GM12878 (cell line): ENCODE results near the gene C16orf95. TPM values are rescaled to one million over a fixed set of nuclear protein-coding genes. Genes with fewer than 3 reads are reported as not detected.

Source experiments
- ATAC-seq: fragments of 200-7000 bp; cut with Tn5 transposase; 3 replicates; pipeline ENCODE4 v1.9.1; 2020; ENCODE audit warnings: mild to moderate bottlenecking, moderate library complexity
- BruUV-seq: library from RNA; stranded (reverse); fragments of 400-500 nt; replicated peaks from 2 replicates; lab custom pipeline; 2021; lab: Mats Ljungman, UMichigan
- CTCF ChIA-PET: fragments of 300-600 bp; sonication (Branson Sonifier 250); formaldehyde crosslinking; extraction: SDS; loops from one replicate; lab custom pipeline; 2021; ENCODE audit warnings: inconsistent platforms; lab: Yijun Ruan, JAX
- POLR2A ChIA-PET: fragments of 350-600 bp; formaldehyde crosslinking; extraction: SDS; loops from one replicate; lab custom pipeline; 2021; ENCODE audit warnings: inconsistent platforms; lab: Charles Lee
- RAD21 ChIA-PET: fragments of 300-600 bp; sonication (Branson Sonifier 250); formaldehyde crosslinking; loops from one replicate; lab custom pipeline; 2023; ENCODE audit warnings: antibody characterized with exemption; ENCODE audit not compliant: unreplicated experiment; lab: Charles Lee
- SMC1A ChIA-PET: fragments of 300-600 bp; sonication (Branson Sonifier 250); formaldehyde crosslinking; loops from one replicate; lab custom pipeline; 2023; ENCODE audit not compliant: unreplicated experiment, uncharacterized antibody; lab: Charles Lee
- DNase-seq: peaks from one replicate; pipeline ENCODE4 v3.0.0-alpha.2; 2011; ENCODE audit warnings: low read depth, low spot score
- FAIRE-seq: peaks from 3 replicates; lab custom pipeline; 2011; peaks lifted over from hg19 to GRCh38; lab: Jason Lieb, UNC
- H2AFZ ChIP-seq: 2 replicates; pipeline ENCODE4 v1.6.0; 2011; ENCODE audit warnings: low read depth, low read length, control low read depth; ENCODE audit not compliant: control insufficient read depth
- H3K27ac ChIP-seq: 2 replicates; pipeline ENCODE4 v1.5.1; 2011; ENCODE audit warnings: control low read depth; ENCODE audit not compliant: control insufficient read depth, insufficient read depth
- H3K27me3 ChIP-seq, 2 experiments: replicated peaks in 1 of 2; 2 replicates each; pipeline versions ENCODE4 v1.6.0 to v1.6.1; 2011; ENCODE audit warnings: low read length in 1 of 2; ENCODE audit not compliant: control insufficient read depth in 2 of 2, insufficient read depth in 2 of 2
- H3K36me3 ChIP-seq, 2 experiments: 2 replicates each; pipeline ENCODE4 v1.5.1; 2011; ENCODE audit warnings: low read length in 1 of 2; ENCODE audit not compliant: control insufficient read depth in 2 of 2, insufficient read depth in 2 of 2
- H3K4me1 ChIP-seq: 2 replicates; pipeline ENCODE4 v1.6.1; 2011; ENCODE audit warnings: mild to moderate bottlenecking, low read length, moderate library complexity, mixed read lengths; ENCODE audit not compliant: control insufficient read depth, insufficient read depth
- H3K4me2 ChIP-seq: 2 replicates; pipeline ENCODE4 v1.6.0; 2011; ENCODE audit warnings: control low read depth; ENCODE audit not compliant: control insufficient read depth, insufficient read depth
- H3K4me3 ChIP-seq: fragments of 200-600 bp; sonication (generic); 2 replicates; pipeline ENCODE4 v1.5.1; 2016
- H3K79me2 ChIP-seq: 2 replicates; pipeline ENCODE4 v1.6.0; 2011; ENCODE audit warnings: low read length; ENCODE audit not compliant: control insufficient read depth, insufficient read depth
- H3K9ac ChIP-seq: 2 replicates; pipeline ENCODE4 v1.8.0; 2011; ENCODE audit warnings: low read length, control low read depth, mixed read lengths; ENCODE audit not compliant: control insufficient read depth, insufficient read depth
- H3K9me3 ChIP-seq: replicated peaks from 3 replicates; pipeline ENCODE4 v1.5.1; 2011; ENCODE audit warnings: mild to moderate bottlenecking, low read length; ENCODE audit not compliant: control insufficient read depth, insufficient read depth
- H4K20me1 ChIP-seq: 2 replicates; pipeline ENCODE4 v1.6.0; 2011; ENCODE audit not compliant: control insufficient read depth, insufficient read depth
- BCL11A ChIP-seq: IDR thresholded peaks from 2 replicates; pipeline ENCODE4 v1.6.1; 2011; ENCODE audit warnings: low read depth, low read length
- HDAC6 ChIP-seq: fragments of 200-600 bp; sonication (generic); IDR thresholded peaks from one replicate; pipeline ENCODE4 v1.8.0; 2017; ENCODE audit warnings: antibody characterized with exemption; ENCODE audit not compliant: unreplicated experiment
- HDGF ChIP-seq: fragments of 450-650 bp; IDR thresholded peaks from 2 replicates; pipeline ENCODE4 v1.6.1; 2016; ENCODE audit warnings: antibody characterized with exemption
- MTA2 ChIP-seq: fragments of 450-650 bp; IDR thresholded peaks from 2 replicates; pipeline ENCODE4 v1.6.1; 2016; ENCODE audit warnings: low read depth, mild to moderate bottlenecking, moderate library complexity
- NBN ChIP-seq: fragments of 450-650 bp; IDR thresholded peaks from 2 replicates; pipeline ENCODE4 v1.6.1; 2016
- NRF1 ChIP-seq: conservative IDR thresholded peaks from 2 replicates; pipeline ENCODE4 v1.6.1; 2011; ENCODE audit warnings: mild to moderate bottlenecking, low read depth, low read length, improper control_type of control experiment
- PAX5 ChIP-seq: IDR thresholded peaks from 2 replicates; pipeline ENCODE4 v1.6.1; 2011; ENCODE audit warnings: low read depth, low read length, borderline replicate concordance
- POLR2AphosphoS2 ChIP-seq: IDR thresholded peaks from 2 replicates; pipeline ENCODE4 v1.6.1; 2011; ENCODE audit warnings: low read depth, mild to moderate bottlenecking, low read length, improper control_type of control experiment, moderate library complexity
- TBL1XR1 ChIP-seq: IDR thresholded peaks from 2 replicates; pipeline ENCODE4 v1.6.1; 2012; ENCODE audit warnings: low read depth, low read length, improper control_type of control experiment
- YY1 ChIP-seq: IDR thresholded peaks from 2 replicates; pipeline ENCODE4 v1.6.1; 2011; ENCODE audit warnings: low read depth, mild to moderate bottlenecking, low read length
- ZNF217 ChIP-seq: fragments of 450-650 bp; IDR thresholded peaks from 2 replicates; pipeline ENCODE4 v1.6.1; 2017; ENCODE audit warnings: antibody characterized with exemption, mild to moderate bottlenecking
- WGBS: methylation state at CpG from one replicate; pipeline ENCODE4 v1.1.6; 2016; ENCODE audit warnings: low lambda C conversion rate; ENCODE audit not compliant: insufficient replicate concordance, insufficient coverage; ENCODE audit errors: missing lambda C conversion rate; 5-methylcytosine and 5-hydroxymethylcytosine counted together
- in situ Hi-C: fragments of 300-500 bp; cut with MboI; formaldehyde crosslinking; loops from 9 replicates; pipeline ENCODE4 v1.14.3; 2018; ENCODE audit warnings: mixed read lengths
- intact Hi-C: fragments of 100-400 bp; cut with micrococcal nuclease; formaldehyde crosslinking; loops from one replicate; pipeline ENCODE4 v1.14.2; 2022; ENCODE audit not compliant: unreplicated experiment
- polyA plus RNA-seq, 11 experiments: library from polyadenylated mRNA; depleted of rRNA in 4 of 11; unstranded in 6 of 11; stranded (reverse) in 5 of 11; fragments of >200 nt; fragmentation: Nextera tagmentation in 4 of 11; fragmentation: Illumina TruSeq in 1 of 11; extraction: Ambion mirVana in 4 of 11; extraction: Trizol in 1 of 11; gene quantifications; 1 replicate in 1 of 11; 2 replicates in 10 of 11; pipeline versions ENCODE4 v1.2.1 to v1.2.3, GENCODE V29; 2011 to 2016; ENCODE audit warnings: inconsistent platforms in 2 of 11, missing spikeins in 2 of 11, low read depth in 1 of 11
- total RNA-seq, 4 experiments: library from RNA; depleted of rRNA in 3 of 4; stranded (reverse); fragments of >200 nt in 3 of 4; fragmentation: Illumina TruSeq in 1 of 4; extraction: Trizol in 1 of 4; gene quantifications; 2 replicates each; pipeline versions ENCODE4 v1.2.1 to v1.2.3, GENCODE V29; 2013 to 2021
- TF ChIP-seq, protein P1 (sequence below), 3 experiments: IDR thresholded peaks in 2 of 3; conservative IDR thresholded peaks in 1 of 3; 2 replicates each; pipeline ENCODE4 v1.5.1; 2011; ENCODE audit warnings: low read depth in 3 of 3, low read length in 3 of 3, mild to moderate bottlenecking in 3 of 3, control low read depth in 2 of 3, moderate library complexity in 2 of 3, inconsistent platforms in 1 of 3, mixed read lengths in 1 of 3; ENCODE audit not compliant: control insufficient read depth in 2 of 3, insufficient read depth in 1 of 3; ENCODE audit errors: extremely low read depth in 1 of 3

Gene C16orf95
- total and polyA plus RNA-seq, 10 of the 15 experiments (the other 5 are each of a cell fraction or from before 2014, with no cell fraction given) = 0.90 to 22.7 (median 6.0) TPM

DNA sequence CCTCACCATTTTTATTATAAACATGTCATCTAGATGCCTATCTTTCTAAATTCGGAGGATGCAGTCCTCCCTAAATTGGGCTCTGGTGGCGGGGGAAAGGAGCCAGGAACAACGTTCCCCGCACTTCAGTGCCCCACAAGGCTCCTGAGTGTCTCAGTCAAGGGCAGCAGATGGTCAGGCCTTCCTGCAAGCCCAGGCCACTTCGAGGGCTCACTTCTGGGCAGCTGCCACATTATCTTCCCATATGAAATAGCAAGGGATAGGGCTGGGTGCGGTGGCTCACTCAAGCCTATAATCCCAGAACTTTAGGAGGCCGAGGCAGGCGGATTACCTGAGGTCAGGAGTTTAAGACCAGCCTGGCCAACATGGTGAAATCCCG, 34.1 kb upstream of the C16orf95 start:
- Histone ChIP-seq H4K20me1 (no peaks in the 10 kb centered on the region), H2AFZ (no peak overlapping the region), H3K27me3 (no peaks in the 10 kb centered on the region), H3K79me2 (no peaks in the 10 kb centered on the region), H3K4me2 (no peak overlapping the region), H3K9me3 (no peaks in the 10 kb centered on the region), H3K27ac (no peak overlapping the region), H3K9ac (no peak overlapping the region), H3K36me3 (peaks cover 0 to 4% of the 10 kb centered on the region in 2 experiments; a peak in 3 of 4 replicates), H3K4me3 (no peak overlapping the region), H3K4me1 (no peaks in the 10 kb centered on the region)
- DNase-seq (no peak), FAIRE-seq (no peak), ATAC-seq (no peak)
- ChIA-PET RAD21 (no interaction called here), SMC1A (no interaction called here), CTCF (interaction anchor here (0.6 kb wide), 1 partner anchor 9 kb away, joined by 3 read pairs; no protein-coding TSS in a partner anchor), POLR2A (no interaction called here)
- intact Hi-C loops (no loop called here), in situ Hi-C loops (no loop called here)
- 71% methylated on average over 9 of the region's 9 CpGs for WGBS
- no TSS peak for BruUV-seq
- TF ChIP-seq BCL11A (no peak), MTA2 (no peak), PAX5 (no peak), HDAC6 (no peak), NRF1 (no peak)

DNA sequence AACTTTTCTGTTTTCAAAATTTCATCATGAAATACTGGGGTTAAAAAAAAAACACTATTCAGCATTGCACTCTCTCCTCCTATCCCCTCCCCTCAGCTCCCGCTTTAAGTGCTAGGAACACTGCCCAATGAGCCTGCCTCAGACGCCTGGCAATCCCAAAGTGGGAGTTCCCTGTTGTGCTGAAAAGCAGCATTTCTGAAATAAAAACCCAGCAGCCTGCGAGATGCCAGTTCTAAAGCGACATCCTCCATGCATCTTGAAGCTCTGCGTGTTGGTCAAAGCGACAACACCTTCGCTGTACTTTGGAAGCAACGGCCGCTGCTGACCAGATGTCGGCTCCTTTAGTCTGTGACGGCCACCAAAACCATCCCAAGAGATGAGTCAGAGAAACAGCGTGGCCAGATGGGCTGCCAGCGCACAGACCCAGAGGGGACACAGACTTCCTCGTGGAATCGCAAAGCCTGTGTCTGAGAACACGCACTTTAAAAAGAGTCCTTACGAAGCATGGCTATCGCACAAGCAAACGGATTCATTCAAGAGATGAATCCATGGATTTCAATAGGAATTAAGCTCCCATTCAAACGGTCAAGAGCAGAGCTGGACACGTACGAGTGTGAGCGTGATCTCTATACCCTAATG, 33.6 kb upstream of the C16orf95 start:
- no peak for ATAC-seq
- Histone ChIP-seq H3K4me2 (no peak overlapping the region), H3K4me3 (no peak overlapping the region)
- in situ Hi-C loops = no loop called here
- TF ChIP-seq POLR2AphosphoS2 = no peak
- TF ChIP-seq TBL1XR1 = no peak
- TF ChIP-seq, protein P1, sequence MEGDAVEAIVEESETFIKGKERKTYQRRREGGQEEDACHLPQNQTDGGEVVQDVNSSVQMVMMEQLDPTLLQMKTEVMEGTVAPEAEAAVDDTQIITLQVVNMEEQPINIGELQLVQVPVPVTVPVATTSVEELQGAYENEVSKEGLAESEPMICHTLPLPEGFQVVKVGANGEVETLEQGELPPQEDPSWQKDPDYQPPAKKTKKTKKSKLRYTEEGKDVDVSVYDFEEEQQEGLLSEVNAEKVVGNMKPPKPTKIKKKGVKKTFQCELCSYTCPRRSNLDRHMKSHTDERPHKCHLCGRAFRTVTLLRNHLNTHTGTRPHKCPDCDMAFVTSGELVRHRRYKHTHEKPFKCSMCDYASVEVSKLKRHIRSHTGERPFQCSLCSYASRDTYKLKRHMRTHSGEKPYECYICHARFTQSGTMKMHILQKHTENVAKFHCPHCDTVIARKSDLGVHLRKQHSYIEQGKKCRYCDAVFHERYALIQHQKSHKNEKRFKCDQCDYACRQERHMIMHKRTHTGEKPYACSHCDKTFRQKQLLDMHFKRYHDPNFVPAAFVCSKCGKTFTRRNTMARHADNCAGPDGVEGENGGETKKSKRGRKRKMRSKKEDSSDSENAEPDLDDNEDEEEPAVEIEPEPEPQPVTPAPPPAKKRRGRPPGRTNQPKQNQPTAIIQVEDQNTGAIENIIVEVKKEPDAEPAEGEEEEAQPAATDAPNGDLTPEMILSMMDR (IDR thresholded peaks at IDR 0.05 in 2 of 3, conservative IDR thresholded peaks at IDR 0.05 in 1 of 3; ENCODE audit: control insufficient read depth in 2 of 3, extremely low read depth in 1 of 3, insufficient read depth in 1 of 3, low read depth in 3 of 3, low read length in 3 of 3) = no peak
- TF ChIP-seq YY1 = no peak
- TF ChIP-seq NBN = no peak
- no peak for TF ChIP-seq HDGF
- no peak for TF ChIP-seq ZNF217
- TF ChIP-seq, all 136 proteins: peak for 0
- FAIRE-seq (no peak), DNase-seq (no peak)
- 87% methylated on average over 23 of the region's 23 CpGs for WGBS
- BruUV-seq = no TSS peak
- Histone ChIP-seq H3K36me3 (peaks cover 0 to 4% of the 10 kb centered on the region in 2 experiments; a peak in 3 of 4 replicates), H3K27ac (no peak overlapping the region), H2AFZ (no peak overlapping the region), H3K27me3 (no peaks in the 10 kb centered on the region), H3K9me3 (no peaks in the 10 kb centered on the region), H3K79me2 (no peaks in the 10 kb centered on the region), H4K20me1 (no peaks in the 10 kb centered on the region), H3K9ac (no peak overlapping the region), H3K4me1 (no peaks in the 10 kb centered on the region)
- CTCF ChIA-PET = interaction anchor here (0.6 kb wide), 1 partner anchor 10 kb away, joined by 3 read pairs; no protein-coding TSS in a partner anchor
- POLR2A ChIA-PET = interaction anchor here (0.6 kb wide), 1 partner anchor 164 kb away, joined by 6 read pairs; no protein-coding TSS in a partner anchor
- SMC1A ChIA-PET = no interaction called here
- RAD21 ChIA-PET = no interaction called here
- intact Hi-C loops = no loop called here
